Muscle of back (tissue), 11 donors: ENCODE measurements around the gene IVD. TPM values are rescaled to one million over a fixed set of nuclear protein-coding genes. Genes with fewer than 3 reads are reported as not detected.

Source experiments
- DNase-seq, 3 donors: peaks; one replicate each; pipeline versions ENCODE4 v3.0.0 to v3.0.0-alpha.2; 2013
- polyA plus RNA-seq, 10 donors: library from polyadenylated mRNA; unstranded; fragments of 120-200 nt; gene quantifications; one replicate each; pipeline ENCODE4 v1.2.1, GENCODE V29; 2013; ENCODE audit not compliant: insufficient read length in 10 of 10

IVD gene
- polyA plus RNA-seq, 10 donors: 37.2 to 63.6 (median 51.9) TPM

DNA sequence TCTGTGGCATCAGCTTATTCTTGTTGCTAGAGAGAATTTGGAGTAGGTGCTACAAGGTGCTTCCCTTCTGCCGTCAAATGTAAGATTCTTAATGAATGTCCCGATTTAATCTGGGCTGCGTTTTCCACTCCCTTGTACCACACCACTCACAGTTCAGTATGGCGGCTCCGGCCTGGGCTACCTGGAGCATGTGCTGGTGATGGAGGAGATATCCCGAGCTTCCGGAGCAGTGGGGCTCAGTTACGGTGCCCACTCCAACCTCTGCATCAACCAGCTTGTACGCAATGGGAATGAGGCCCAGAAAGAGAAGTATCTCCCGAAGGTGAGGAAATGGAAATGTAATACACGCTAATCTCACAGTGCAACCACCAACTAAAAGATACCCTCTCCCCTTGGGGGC, 4.9 kb downstream of the IVD start:
- DNase-seq: no peak

DNA sequence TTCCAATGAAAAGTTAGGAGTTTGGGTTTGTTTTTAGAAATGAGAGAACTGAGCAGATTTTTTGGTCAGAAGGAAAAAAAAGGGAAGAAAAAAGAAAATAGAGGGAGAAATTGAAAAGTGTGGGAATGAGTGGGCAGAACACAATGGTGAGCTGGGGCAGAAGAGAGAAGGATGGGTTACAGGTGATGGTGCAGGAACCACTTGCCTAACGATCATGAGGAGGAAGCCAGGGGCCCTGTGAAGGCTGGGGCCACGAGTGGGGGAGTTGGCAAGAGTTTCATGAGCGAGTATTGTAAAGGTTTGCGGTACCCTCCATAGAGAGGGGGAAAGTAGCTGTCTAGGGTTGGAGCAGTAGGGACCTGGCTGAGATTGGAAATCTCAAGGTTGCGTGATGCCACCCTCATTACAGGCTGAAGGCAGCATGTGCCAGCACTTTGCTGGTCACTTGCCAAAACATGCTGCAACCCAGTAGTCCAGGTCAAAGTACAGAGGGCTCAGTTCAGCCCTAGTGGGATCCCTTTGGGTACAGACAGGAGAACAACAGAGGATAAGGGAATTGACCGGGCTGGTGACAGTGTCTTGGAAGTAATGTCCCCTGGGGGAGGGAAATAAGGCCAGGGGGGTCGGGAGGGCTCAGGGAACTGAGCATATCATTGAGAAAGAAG, 6.6 kb downstream of the IVD start:
- DNase-seq: no peak

DNA sequence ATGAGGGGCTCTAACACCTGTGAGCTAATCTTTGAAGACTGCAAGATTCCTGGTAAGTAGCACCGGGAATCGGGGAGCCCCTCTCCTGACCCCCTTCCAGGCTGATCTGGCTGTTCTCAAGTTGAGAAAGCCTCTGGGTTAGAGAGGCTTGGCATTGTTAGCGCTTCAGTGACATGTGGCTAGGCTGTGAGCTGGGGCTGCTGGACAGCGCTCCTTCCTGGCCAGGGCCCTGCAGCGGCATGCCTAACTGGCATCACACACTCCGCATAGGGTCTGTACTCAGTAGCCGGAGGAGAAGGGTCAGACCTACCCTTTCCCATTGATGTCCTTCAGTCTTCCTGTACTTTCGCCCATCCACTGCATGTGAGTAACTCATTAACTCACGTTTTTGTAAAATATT, 7.4 kb downstream of the IVD start:
- no peak for DNase-seq

DNA sequence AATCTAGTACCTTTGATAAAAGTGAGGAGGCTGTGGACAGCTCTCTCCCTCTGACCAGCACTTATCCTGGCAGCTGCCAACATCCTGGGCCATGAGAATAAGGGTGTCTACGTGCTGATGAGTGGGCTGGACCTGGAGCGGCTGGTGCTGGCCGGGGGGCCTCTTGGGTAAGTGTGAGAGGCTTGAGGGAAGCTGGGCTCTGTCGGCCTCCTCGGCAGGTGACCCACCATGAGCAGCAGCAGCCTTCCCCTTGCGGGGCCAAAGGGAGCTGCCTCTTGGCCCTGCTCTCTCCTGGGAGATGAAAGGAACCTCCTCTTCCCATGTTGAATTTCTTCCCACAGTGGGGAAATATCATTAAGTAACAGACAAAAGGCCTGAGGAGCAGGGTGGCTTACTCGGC, 9.2 kb downstream of the IVD start:
- DNase-seq: no peak

DNA sequence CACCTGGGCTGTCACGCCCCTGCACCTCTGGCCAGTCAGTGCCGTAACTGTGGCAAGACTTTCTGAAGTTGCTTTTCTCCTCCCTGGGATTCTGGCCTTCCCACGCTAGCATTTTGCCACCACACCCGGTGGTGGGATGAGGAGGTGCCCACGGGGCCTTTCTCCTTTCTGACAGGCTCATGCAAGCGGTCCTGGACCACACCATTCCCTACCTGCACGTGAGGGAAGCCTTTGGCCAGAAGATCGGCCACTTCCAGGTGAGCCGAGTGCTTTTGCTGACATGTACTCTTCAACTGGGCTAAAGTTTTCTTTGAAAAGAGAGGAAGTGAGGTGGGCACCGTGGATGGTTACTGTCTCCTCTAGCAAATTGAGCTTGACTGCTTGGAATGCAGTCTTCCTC, 9.6 kb downstream of the IVD start:
- DNase-seq: no peak

DNA sequence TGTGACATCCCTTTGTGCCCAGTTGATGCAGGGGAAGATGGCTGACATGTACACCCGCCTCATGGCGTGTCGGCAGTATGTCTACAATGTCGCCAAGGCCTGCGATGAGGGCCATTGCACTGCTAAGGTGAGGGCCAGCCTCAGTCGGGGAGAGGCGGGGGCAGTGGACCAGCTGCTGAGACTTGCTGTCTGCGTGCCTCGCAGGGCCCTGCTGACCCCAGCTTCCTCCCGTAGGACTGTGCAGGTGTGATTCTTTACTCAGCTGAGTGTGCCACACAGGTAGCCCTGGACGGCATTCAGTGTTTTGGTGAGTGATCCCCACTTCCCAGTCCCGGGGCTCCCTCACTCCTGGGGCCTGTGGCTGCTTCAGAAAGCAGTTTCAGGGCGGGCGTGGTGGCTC, 10.5 kb downstream of the IVD start:
- DNase-seq: no peak

DNA sequence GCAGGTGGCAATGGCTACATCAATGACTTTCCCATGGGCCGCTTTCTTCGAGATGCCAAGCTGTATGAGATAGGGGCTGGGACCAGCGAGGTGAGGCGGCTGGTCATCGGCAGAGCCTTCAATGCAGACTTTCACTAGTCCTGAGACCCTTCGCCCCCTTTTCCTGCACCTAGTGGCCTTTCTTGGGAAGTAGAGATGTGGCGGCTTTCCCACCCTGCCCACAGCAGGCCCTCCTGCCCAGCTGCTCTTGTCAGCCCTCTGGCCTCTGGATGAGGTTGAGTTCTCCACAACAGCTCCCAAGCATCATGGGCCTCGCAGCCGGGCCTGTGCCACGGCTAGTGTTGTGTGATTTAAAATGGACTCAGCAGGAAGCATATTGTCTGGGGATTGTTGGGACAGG, 12.5 kb downstream of the IVD start:
- DNase-seq: no peak

DNA sequence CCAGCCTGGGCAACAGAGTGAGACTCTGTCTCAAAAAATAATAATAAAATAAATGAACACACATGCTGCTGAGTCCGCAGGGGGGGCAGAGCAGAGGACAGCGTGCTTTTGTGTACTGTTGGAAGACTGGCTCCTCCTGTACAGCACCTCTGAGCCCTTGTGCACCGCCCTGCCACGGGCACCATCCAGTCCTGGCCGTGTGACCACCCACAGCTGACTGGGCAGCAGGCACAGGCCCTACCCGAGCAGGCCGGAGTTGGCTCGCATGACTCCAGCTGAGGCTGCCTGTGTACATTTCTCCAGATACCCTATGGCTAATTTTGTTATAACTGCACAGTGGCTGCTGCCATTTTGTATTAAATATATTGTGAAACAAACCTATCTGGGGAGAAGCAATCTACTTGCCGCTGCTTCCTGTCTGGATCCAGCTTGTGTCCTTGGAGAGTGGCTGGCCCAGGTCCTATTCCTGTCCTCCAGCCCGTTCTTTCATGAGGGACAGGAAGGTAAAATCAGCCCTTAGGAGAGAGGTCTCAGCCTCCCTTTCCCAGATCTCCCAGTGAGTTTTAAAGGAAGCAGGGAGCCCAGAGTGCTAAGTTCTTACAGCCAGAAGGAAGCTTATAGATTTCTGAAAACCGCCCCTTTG, 14.6 kb downstream of the IVD start:
- no peak for DNase-seq

DNA sequence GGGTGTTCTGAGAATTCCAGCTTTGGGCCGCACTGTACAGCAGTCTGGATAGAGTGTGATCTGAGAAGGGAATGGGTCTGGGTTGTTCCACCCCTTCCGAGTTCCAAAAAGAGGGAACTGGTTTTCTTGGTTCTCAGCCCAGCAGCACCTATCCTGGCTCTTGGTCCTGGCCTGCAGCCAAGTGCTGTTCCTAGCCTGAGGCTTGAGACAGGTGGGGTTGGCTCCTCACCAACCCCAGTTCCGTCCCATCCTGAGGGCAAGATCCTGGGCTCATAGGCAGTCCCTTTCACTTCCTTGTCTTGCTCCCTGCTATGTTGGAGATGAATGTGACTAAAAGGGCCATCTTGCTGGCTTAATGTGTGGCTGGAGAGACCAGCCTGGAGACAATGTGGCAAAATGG, 15.2 kb downstream of the IVD start:
- DNase-seq: no peak

DNA sequence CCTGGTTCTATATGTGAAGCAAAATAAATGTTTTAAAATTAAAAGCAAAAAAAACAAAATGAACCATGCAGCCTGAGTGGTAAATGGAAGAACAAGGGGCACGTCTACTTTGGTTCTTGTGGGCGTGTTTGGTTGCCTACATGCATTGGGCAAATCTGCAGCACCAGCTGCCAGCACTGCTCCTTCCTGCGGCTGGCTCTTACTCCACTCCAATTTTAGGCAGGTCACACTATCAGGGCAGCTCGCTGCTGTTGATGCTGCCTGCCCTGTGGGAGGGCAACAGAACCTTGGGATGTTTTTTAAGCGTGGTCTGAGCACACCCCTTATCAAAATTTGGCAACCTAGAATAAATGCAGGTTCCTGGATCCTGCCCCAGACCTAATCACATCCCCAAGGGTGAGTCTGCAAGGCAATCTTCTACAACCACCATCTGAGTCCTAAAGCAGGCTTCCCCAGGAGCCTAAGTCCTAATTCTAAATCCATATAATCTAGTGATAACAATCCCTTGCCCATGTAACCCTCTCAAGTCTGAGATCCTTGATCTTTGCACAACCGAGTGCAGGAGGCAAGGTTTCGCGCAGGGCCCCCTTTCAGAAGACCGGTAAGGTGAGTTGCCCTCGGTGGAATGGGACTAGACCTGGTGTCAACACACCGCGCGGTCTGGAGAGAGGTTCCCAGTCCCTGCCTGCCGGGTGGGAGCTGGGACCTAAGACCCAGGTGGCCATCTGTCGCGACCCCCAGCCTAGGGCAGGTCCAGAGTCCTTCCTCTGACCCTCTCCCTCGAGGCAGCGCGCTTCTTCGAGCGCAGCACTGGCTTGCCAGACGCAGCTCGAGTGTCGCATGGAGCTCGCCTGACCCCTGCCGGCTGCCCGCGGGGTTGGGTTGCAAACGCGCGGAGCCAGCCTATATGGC, 15.9 kb downstream of the IVD start:
- peak in 2 of 3 donors; percentile 77 to 87 for DNase-seq

DNA sequence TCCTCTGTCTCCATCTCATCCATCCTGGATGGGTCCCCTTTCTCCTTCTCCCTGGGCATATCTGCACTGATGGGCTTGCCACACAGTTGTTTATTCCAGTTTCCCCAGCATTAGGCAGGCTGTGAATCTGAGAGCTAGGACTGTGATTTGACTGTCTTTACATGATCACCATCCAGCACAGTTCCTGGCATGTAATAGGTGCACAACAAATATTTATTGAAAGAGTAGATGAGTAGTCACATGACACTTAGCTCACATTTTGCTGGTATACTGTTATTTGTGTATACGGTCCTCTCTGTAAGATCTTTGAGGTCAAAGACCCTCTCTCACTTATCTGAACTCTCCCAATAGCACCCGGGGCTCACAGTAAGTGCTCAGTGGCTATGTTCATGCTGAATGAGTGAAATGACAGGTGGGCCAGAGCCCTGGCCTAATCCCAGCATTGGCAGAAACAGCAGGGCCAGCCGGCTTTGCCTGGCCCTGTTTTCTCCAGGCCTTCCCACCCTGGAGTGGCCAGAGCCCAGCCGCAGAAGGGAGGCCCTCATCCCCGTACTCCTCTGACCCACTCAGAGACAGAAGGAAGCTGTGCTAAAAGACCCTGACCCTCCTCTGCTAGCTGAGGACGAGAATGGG, 19.0 kb downstream of the IVD start:
- DNase-seq: peak in 2 of 3 donors; percentile 56 to 65

DNA sequence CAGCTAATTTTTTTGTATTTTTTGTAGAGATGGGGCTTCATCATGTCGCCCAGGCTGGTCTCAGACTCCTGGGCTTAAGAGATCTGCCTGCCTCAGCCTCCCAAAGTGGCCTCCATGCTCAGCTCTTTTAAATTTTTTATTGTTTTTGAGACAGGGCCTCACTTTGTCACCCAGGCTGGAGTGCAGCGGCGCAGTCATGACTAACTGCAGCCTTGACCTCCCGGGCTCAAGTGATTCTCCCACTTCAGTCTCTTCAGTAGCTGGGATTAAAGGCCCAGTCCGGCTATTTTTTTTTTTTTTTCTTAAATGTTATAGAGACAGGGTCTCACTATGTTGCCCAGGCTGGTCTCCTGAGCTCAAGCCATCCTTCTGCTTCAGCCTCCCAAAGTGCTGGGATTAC, 20.1 kb downstream of the IVD start:
- DNase-seq: no peak

DNA sequence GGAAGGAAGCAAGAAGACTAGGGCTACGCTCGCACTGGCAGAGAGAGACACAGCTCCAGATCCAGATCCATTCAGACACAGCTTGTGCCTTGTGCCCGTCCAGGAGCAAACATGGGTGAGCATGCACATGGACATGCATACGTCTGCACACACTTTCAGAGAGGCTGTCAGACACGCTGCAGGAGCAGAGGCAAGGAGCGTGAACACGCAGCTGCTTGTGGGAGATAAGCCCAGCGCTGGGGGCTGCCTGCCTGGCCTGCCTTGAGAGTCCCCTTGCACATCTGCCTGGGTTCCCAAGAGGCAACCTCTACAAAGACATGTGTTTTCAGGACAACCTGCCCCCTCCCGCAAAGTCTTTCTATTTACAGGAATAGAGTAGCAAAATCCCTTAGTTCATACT, 21.6 kb downstream of the IVD start:
- DNase-seq: no peak

DNA sequence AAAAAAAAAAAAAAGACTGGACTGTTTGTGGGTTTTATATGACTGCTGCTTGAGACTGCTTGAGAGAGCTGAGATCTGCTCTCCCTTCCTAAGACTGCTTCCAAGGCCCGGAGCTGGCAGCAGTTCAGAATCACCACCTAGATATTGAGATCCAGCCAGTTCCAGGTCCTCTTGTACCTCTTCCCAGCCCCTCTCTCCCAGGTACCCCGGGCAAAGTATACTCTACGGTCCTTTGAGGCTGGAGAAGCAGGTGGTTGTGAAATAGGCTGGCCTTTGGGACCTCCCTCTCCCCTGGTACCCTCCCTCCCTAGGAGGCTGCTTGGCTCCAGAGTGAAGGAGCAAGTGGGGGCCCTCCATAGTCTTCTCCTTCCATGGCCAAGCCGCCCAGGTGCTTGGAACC, 22.6 kb downstream of the IVD start:
- DNase-seq: no peak

DNA sequence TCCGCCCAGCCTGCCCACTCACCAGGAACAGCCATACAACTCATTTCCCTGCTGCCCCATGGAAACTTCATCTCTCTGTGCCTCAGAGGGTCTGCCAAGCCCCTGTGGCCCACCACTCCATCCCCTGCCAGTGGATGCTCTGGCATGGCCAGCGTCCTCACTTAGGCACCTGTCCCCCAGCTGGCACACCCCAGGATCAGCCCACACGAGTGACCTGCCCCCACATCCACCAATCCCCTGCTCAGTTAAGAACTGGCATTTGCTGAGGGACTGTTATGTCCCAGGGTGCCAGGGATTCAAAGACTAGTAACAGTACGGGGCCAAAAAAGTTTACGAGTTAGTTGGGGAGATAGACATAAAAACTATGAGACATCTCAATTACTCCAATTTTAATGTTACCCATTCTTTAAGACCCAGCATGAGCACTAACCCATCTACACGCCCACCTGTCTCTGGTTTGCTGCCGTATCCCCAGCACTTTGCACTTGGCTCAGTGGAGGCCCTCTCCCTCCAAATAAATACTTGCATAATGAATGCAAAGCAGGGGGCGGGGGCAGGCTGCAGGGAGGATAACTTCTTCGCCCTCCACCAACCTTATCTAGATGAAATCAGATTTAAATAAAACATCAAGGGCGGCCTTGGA, 23.6 kb downstream of the IVD start:
- no peak for DNase-seq

DNA sequence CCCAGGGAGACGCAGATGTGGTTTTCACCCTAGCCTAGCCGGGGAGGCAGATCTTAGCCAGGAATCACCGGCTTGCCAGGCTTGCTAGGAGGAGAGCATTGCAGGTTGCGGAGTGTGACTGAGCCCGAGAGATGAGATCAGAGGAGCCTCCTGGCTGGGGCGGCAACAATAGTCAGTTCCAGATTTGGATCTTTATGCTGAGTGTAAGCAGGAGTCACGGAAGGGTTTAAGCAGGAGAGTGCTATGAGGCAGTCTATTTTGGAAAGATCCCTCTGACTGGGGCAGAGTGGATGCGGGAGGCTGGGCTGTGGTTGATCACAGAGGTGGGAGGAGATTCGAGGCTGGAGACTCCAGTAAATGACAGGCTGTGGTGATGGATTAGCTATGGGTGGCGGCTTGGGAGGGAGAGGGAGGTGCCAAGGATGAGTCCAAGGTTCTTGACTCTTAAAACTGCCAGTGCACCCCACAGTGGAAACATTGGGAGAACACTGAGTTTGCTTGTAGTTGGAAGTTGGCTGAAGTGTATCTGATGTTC, 24.7 kb downstream of the IVD start:
- DNase-seq: no peak

DNA sequence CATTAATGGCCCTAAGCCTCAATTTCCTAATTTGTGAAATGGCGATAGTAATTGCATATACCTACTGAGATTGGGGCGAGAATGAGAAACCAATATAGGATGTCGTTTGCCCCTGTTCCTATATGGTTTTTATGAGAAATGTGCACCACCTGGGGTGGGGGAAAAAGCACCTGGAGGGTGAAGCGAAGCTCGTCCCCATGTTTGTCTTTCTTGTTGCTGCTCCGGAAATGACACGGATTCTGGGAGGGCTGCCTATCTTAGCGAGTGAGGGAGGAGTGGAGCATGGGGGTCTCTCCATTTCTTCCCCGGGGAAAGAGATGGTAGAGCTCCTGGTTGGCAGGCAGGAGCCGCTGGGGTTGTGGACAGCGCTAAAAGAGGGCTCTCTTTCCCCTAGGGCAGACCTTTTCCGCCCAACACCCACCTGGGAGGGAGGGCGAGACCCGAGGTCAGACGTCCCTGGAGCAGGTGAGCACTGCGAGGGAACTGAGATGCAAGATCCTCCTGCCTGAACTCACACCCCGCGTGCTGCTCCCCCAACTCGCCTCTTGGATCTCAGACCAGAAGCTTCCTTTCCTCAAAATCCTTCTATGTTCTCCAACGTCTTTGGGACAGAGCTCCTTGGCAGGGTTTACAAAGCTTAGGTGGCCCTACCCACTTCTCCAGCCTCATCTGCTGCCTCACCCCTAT, 29.6 kb downstream of the IVD start:
- DNase-seq: no peak

DNA sequence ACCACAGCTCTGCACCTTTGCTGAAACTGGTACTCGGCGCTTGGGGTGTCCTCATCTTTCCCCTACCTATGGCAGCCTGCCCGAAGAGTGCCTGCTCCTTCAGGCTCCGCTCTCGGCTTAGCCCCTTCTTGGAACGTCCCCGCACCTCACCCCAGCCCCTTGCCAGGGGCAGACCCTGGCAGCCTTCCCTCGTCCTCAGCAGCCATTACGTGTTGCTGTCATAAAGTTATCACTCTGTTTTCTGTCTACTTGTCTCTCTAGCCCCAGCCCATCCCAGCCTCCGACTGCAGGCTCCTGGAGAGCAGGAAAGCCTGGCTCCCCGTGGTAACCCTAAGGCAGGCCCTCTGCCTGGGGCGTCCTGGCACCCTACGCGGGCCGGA, 30.1 kb downstream of the IVD start:
- peak in 1 of 3 donors; percentile 40 for DNase-seq

DNA sequence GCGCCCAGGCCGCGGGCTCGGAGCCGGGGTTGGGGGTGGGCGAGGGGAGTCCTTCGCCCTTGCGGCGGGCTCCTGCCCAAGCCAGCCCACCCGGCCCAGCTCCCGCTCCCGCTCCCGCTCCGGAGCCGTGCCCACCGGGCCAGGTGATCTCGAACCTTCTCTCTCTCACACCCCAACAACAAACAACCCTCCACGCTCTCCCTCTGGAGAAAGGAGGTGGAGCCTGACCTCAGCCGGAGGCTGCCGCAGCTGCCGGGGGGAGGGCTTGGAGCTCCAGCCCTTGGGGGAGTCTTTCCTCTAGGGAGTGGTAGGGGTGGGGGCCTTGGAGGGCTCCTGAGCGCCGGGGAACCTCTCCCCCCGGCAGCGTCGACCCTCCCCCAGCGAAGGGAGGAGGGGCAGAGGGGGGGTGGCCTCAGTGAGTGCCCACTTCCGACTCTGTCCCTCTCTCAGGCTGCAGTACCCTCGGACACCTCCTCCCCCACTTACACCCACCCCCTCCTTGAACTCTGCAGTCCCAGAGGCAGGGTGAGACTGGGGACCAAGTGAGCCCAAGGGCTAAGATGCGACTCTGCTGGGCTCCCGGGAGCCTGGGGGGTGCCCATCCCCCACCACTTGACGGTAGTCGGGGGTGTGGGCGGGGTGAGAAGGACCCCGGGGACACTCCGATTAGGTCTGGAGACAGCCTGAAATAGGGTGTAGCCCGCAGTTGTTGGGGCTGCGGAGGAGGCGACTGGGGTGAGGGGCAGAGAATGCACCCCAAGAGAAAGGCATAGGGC, 30.7 kb downstream of the IVD start:
- DNase-seq: peak in 1 of 3 donors; percentile 49
